ENCODE results near the gene VAMP1.
"Not testable (repeated sequence)": the region's sequence is repeated elsewhere in the genome, so short reads cannot be mapped to it uniquely, and the experiment has no call there.

Gene VAMP1

GRCh38 chr12:6469092-6469491 lies 1.4 kb downstream of the VAMP1 start:
- DNase-seq: no peak

GRCh38 chr12:6468283-6468575 lies 2.2 kb downstream of the VAMP1 start:
- DNase-seq: no peak

- not testable (repeated sequence) for DNase-seq
Measured at GRCh38 chr12:6467571-6468282, 2.8 kb downstream of the VAMP1 start.

DNA sequence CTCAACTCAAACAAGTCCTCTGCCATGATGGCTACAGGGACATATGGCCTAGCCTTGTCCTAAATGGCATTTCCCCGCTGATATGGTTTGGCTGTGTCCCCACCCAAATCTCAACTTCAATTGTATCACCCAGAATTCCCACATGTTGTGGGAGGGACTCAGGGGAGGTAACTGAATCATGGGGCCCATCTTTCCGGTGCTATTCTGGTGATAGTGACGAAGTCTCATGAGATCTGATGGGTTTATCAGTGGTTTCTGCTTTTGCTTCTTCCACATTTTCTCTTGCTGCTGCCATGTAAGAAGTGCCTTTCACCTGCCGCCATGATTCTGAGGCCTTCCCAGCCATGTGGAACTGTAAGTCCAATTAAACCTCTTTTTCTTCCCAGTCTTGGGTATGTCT lies 3.7 kb downstream of the VAMP1 start:
- DNase-seq: not testable (repeated sequence)

DNA sequence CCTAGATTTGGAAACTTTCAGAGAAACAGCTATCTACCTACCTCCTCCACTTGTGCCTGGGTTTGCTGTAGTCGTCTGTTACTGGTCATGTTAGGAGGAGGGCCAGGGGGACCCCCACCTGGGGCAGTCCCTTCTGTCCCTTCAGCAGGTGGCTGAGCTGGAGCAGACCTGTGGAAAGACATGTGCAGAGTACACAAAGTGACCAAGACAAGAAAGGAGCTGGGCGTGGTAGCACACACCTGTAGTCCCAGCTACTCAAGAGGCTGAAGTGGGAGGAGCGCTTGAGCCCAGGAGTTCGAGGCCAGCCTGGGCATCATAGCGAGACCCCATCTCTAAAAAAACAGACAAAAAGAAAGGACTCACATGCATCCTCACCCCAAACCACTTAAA lies 4.3 kb downstream of the VAMP1 start:
- no peak for DNase-seq

- DNase-seq: no peak
Measured at GRCh38 chr12:6465467-6466183, 4.9 kb downstream of the VAMP1 start.

DNA sequence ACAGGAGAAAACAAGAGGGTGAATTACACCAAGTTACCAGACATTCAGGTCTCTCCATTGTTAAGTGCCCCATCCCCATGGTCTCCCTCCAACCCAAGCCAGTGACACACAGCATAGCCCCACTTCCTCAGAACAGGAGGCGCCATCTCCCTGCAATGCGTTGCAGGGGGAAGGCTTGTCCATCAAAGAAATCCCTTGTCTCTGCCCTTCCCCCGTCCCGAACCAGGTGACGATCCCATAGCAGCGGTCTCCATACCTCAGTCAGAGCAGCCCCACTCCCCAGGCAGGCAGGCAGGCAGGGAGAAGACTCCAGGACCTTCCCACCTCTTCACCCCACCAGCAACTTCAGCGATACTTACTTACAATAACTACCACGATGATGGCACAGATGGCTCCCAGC lies 5.9 kb downstream of the VAMP1 start:
- DNase-seq: no peak

DNA sequence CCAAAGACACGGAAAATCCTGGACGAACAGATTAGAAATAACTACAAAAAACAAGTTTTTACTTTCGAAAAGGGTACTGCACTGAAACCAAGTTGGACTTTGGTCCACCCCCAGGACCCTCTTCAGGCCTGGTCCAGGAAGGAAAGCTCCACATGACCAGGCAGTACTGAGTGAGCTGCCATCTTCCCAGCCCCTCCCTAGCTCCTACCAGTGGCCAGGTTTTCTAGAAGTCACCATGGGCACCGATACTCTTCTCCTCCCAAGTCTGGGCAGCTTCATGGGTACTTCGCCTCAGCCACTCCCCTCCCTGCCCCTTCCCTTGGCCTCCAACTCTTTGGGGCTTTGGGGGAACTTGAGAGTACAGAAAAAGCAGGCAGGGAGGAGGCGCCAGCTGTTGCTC lies 6.6 kb downstream of the VAMP1 start:
- no peak for DNase-seq

DNA sequence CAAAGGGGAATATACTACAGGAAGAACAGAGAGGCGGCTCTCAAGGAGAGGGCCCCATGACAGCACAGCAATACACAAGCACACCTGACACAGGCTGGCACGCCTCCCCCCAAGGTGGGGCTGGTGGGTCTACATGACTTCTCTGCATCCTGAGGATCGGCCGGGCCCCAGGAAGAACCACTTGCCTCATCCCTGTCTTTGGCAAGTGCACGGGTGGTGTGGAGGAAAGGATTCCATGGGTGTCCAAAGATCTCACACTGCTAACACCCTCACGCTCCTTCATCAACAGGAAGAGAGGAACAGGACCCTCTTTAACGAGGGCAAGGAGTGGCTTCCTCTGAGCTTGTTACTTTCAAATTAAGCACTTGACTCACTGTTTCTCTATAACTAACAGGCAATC lies 7.3 kb downstream of the VAMP1 start:
- no peak for DNase-seq

GRCh38 chr12:6462234-6462995 lies 8.1 kb downstream of the VAMP1 start:
- no peak for DNase-seq

GRCh38 chr12:6461401-6462233 lies 8.9 kb downstream of the VAMP1 start:
- peak; percentile 65 for DNase-seq

DNA sequence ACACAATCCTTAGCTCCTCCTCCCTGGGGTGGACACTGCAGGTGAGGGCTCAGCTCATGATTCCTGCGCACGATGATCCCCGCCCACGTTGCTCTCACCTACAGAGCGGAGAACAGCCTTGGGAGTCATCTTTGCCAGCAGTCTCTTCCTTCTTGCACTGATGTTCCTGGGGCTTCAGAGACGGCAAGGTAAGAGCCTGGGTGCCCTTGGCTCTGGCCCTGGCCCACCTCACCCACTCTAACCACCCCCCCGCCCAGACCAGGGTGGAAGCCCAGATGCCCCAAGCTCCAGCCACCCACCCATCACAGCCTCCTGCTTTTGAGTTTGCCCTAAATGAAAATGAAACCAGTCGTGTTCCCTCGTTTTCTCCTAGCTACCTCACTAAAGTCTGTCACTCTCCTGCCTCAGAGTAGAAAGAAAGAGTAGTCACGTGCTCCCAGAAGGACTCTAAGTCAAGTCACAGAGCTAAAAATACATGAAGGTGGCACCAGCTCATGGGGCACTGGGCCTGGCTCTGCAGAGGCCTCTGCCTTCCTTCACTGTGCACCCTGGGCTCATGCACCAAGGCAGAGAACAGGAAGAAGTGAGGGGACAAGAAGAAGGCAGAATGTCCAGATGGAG lies 9.6 kb downstream of the VAMP1 start:
- DNase-seq: peak; percentile 52

DNA sequence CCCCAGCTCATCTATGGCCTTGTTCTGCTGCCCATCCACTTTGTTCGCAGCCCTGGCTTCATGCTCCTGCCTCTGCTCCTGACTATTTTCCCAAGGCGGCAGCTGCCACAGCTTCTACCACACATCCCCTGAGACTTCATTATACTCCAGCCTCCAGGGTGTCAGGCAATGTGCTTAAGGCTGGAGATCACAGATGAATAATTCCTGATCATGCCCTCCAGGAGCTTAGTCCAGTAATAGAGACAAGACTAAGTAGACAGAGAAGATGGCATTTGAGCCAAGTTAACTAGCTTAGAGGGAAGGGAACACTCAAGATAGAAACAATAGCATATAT lies 11.5 kb downstream of the VAMP1 start:
- DNase-seq: no peak

- DNase-seq: no peak
Measured at GRCh38 chr12:6458281-6459003, 12.0 kb downstream of the VAMP1 start.

- DNase-seq: no peak
Measured at GRCh38 chr12:6457220-6457945, 13.1 kb downstream of the VAMP1 start.

- no peak for DNase-seq
Measured at GRCh38 chr12:6452944-6453630, 17.4 kb downstream of the VAMP1 start.

DNA sequence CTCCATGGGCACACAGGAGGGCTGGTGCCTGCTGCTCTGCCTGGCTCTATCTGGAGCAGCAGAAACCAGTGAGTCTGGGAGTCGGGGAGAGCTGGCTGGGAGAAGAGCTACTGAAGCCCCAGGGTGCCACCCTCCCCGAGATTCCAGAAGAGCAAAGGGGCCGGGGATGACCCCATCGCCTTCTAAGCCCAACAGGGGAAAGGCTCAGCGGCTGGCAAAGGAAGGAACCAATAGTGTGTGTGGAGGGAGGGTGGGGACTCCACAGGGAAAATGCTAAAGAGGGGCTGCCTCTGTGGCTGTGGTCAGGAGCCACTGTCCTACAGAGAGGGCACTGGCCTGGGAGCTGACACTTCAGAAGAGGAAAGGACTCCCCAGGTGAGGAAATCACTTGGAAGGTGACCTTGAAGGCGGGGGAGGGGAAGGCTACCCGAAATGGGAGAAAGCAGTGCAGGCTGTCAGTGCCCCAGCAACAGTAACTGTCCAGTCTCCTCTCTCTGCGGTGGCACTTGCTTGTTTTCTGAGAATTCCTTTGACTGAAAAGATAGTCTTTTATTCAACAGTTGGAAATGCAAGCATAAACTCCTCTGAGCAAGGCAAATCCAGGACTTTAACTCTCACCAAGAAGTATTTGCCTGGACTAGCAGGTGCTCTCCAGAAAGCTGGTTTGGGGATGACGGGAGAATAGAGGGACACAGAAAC lies 18.1 kb downstream of the VAMP1 start:
- DNase-seq: no peak

GRCh38 chr12:6451348-6452244 lies 18.9 kb downstream of the VAMP1 start, which contains the start of gene TAPBPL:
Gene TAPBPL, plus strand, starts transcription at chr12:6452042. Its CDS starts 207 bp downstream, at chr12:6452249.
- DNase-seq: peak; percentile 77

- DNase-seq: no peak
Measured at GRCh38 chr12:6450869-6451347, 19.6 kb downstream of the VAMP1 start.
